AG09319 (cell line): Measurements from ENCODE around the gene TPPP2.

Experiments used
- DNase-seq: peaks from one replicate; pipeline ENCODE4 v3.0.0-alpha.2; 2010; ENCODE audit warnings: low read depth; ENCODE audit errors: extremely low read depth
- CTCF ChIP-seq: IDR thresholded peaks from 2 replicates; pipeline ENCODE4 v1.5.1; 2011; ENCODE audit warnings: low read depth, mild to moderate bottlenecking, inconsistent platforms, low read length, moderate library complexity

The TPPP2 gene

GRCh38 chr14:21017528-21018245 lies 12.3 kb upstream of the TPPP2 start:
- no peak for TF ChIP-seq CTCF
- DNase-seq = no peak

DNA sequence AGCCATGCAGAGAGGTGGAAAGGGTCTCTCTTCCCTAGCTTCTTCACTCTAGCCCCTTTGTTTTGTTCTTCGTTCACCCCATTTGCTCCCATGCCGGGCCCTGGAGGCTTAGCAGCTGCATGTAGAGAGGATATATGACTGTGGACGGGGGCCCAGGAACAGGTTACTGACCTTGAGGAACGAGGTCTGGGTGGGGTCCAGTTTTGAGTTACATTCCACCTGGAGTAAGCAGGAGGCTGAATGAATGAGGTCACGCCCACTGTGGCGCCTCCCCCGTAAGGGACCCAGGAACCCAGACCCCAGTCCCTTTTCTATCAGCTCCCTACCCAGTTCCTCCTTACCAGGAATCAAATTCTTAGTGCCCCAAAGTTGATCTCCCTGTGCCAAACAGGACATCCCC lies 11.7 kb upstream of the TPPP2 start:
- DNase-seq = no peak
- TF ChIP-seq CTCF = no peak

DNA sequence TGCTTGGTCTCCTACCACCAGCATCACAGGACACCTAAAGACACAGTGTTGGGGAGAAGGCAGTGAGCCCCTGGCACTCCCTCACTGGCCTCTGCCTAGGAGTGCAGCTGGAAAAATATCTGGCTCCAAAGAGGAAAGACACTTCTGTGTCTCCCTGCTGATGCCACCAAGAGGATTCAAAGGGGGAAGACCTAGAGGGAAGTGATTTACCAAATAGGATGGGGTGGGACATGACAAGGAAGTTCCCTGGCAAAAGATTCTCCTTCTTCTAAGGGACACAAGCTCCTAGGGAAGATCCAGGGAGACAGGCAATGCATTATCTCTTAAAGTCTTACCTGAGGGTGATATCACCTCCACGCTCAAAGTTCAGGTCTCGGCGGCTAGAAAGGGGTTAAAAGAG lies 11.2 kb upstream of the TPPP2 start:
- no peak for DNase-seq
- TF ChIP-seq CTCF = no peak

GRCh38 chr14:21019366-21019765 lies 10.7 kb upstream of the TPPP2 start:
- DNase-seq = no peak
- no peak for TF ChIP-seq CTCF

DNA sequence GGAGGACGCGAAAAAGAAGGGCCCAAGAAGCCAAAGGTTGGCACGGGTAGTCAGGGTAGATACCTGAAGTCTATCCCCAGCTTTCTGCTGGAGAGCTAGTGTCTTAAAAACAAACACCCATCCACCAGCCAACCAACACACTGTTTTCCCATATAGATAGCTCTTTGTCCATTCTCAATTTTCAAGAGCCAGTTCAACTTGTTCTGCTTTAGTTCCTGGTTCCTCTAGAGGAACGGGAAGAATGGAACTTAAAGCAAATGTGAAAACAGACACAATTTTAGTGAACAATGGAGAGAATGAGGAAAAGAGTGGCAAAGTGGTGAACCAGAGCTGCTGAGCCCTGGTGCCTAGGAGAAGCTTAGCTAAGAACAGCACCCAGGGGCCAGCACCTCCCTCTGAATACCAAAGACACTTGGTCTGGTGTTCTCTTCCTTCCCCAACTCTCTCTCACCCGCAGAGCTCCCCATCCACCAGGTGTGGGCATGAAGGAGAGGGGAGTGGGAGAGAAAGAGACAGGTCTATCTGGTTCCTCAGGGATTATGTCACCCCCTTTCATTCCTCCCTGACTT lies 9.0 kb upstream of the TPPP2 start:
- TF ChIP-seq CTCF = no peak
- no peak for DNase-seq

- no peak for TF ChIP-seq CTCF
- DNase-seq = no peak
Measured at GRCh38 chr14:21022686-21023085, 7.3 kb upstream of the TPPP2 start.

DNA sequence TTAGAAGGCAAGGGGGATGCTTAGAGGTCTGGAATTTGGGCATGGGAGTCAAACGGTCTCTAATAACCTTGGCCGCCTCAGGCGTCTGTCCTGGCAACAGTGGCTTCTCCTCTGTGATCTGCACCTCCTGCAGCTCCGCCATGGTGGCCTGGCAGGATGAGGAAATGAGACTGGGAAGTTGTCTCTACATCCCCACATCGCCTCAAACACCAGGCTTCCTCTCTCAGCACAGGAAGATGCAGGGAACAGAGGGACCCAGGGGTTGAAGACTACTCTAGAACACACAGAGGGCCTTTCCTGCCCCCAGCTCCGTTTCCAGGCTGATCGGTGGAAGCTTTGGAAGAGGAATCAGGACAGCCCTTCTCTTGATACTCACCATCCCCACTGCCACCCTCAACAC lies 6.8 kb upstream of the TPPP2 start:
- DNase-seq = no peak
- no peak for TF ChIP-seq CTCF
